ENCODE results near the gene FNDC7.
"Not testable (repeated sequence)": the region's sequence is repeated elsewhere in the genome, so short reads cannot be mapped to it uniquely, and the experiment has no call there.

FNDC7 gene

DNA sequence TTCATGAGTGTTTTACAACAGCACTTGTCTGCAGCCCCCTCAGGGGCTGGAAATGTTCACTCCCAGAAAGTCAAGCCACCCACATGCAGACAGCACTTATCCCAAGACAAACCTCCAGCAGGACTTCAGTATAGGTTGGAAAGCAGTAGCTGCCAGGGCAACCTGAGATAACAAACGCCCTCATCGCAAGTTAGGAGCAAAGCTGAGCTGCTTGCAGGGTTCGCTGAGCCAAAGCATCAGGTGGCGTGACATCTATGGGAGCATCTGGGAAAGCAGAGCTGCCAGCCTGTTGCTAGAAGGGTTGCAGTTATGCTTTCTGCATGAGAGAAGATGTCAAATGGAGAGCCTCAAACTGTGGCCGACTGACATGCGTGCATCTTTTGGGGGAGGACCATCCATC is 29.5 kb downstream of the FNDC7 start:
- DNase-seq (ENCODE audit: low read depth) = no peak

DNA sequence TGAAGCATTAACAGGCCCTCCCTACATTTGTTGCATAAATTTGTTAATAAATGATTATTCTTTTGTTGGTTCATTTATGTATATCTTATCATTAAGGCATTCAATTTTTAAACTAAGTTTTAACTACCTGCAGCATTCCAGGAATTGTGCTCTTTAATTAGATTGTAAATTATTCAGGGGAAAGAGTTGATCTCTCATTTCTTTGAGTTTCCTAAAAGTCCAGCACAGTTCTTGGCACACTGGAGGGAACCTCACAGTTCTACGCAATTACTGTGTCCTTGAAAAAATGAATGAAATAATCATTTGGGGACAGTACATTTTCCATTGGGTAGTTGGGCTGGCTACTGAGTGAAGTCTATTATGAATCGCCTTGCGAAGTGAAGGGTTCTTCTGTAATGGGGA is 33.3 kb downstream of the FNDC7 start:
- no peak for DNase-seq (ENCODE audit: low read depth)

DNA sequence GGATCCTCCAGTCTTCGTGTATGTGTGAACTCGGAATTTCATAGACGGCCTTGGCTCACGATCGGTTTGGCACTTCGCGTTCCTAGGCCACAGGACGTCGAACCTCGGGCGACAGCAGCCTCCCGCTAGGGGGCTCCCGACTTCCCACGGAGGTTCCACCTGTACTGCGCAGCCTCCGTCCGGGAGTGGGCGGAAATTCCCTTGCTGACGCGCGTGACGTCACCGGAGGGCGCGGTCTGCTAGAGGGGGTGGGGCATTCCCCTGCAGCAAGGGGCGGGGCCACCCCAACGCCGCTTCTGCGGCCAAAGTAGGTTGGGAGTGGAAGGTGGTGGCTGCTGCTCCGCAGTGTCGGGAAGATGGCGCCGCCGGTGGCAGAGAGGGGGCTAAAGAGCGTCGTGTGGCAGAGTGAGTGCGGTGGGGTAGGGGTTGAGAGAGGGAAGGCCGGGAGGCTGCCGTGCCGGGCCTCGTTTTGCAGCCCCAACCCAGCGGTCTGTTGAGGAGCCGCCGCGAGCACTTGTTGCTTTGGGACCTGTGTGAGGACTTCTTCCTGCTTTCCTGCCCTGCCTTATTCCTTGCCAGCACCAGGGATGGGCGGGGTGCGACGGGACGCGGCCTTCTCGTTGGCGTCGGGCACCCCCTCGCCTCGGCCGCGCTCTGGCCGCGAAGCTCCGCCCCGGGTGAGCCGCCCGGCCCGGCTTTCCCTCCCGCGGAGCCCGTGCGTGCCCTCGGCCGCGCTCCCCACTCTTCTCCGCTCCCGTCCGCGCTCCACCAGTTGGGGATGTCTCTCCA is 33.9 kb downstream of the FNDC7 start, which contains the start of gene STXBP3:
Gene STXBP3, plus strand, starts transcription at position 293 of the 789 bp plus-strand sequence. Its CDS starts 64 bp downstream, at position 357.
- DNase-seq (ENCODE audit: low read depth) = peak; percentile 100

- peak; percentile 29 for DNase-seq (ENCODE audit: low read depth)
These were observed 34.6 kb downstream of the FNDC7 start for GRCh38 chr1:108747171-108747850.

DNA sequence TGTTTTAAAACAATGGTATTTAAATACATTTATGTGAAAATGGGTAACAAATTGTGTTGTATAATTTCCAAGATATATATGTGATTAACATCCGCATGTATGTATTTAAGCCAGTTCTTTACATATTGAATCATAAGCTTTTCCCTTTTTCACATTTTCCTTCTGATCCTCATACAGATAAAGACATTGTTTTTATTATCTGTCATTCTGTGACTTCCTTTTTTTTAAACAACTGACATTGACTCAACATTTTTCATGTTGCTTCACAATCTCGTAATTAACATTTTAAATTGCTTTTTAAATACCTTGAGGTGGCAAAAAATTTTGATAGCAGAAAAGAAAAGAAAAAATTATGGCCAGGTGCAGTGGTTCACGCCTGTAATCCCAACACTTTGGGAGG is 35.2 kb downstream of the FNDC7 start:
- DNase-seq (ENCODE audit: low read depth) = no peak

- DNase-seq (ENCODE audit: low read depth) = no peak
These were observed 36.4 kb downstream of the FNDC7 start for GRCh38 chr1:108749081-108749480.

DNA sequence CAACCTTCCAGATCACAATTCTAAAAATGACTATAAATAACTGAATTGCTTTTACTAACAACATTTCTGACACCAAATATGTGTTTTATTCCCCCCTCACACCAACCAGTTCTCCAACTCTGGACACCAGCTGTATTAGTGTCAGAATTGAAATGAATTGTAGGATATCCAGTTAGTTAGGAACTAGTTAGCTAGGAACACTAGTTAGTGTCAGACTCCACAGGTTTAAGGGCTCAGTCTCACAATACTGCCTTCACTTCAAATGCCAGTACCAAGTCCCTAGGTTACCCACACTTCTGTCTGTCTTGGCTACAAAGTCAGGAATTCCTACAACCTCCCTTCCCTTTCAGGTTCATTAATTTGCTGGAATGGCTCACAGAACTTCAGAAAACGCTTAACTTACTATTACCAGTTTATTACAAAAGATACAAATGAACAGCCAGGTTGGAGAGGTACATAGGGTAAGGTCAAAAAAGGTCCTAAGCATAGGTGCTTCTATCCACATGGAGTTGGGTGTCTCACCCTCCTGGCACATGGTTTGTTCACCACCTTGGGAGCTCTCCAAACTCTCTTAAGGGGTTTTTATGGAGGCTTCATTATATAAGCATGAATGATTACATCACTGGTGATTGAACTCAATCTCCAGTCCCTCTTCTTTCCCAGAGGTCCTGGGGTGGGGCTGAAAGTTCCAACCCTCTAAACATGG is 37.9 kb downstream of the FNDC7 start:
- DNase-seq (ENCODE audit: low read depth) = no peak

- DNase-seq (ENCODE audit: low read depth) = no peak
These were observed 40.7 kb downstream of the FNDC7 start for GRCh38 chr1:108753363-108753762.

GRCh38 chr1:108758796-108759195 is 46.1 kb downstream of the FNDC7 start:
- DNase-seq (ENCODE audit: low read depth) = no peak

- DNase-seq (ENCODE audit: low read depth) = no peak
These were observed 54.4 kb downstream of the FNDC7 start for GRCh38 chr1:108767115-108767514.

- DNase-seq (ENCODE audit: low read depth) = no peak
These were observed 55.0 kb downstream of the FNDC7 start for GRCh38 chr1:108767708-108768107.

- DNase-seq (ENCODE audit: low read depth) = no peak
These were observed 65.1 kb downstream of the FNDC7 start for GRCh38 chr1:108777839-108778238.

- no peak for DNase-seq (ENCODE audit: low read depth)
These were observed 66.7 kb downstream of the FNDC7 start for GRCh38 chr1:108779455-108779854.

DNA sequence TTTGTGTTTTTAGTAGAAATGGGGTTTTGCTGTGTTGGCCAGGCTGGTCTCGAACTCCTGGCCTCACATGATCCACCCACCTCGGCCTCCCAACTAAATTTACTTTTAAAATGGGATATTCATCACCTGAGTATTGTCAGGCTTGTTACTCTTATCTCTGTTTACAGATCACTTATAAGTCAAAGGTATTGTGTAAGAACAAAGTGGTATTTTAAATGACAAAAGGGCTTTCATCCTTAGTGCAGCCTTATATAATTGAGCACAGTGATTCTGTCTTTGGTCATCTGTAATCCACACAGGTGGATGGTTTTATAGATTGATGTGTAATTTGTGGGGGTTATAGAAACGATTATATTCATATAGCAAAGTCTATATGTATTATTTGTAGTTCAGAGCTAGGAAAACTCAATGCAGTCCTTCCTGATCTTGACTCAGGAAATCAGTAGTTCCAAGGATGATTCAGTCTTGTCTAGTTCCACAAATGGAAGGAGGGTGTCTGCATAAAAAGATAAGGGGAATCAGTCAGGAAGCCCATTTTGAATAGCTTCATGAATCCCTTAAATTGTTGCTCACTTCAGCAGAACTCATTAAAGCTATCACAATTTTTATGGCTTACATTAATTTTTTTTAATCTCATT is 68.3 kb downstream of the FNDC7 start:
- DNase-seq (ENCODE audit: low read depth) = no peak

- DNase-seq (ENCODE audit: low read depth) = not testable (repeated sequence)
These were observed 68.9 kb downstream of the FNDC7 start for GRCh38 chr1:108781575-108781944.

DNA sequence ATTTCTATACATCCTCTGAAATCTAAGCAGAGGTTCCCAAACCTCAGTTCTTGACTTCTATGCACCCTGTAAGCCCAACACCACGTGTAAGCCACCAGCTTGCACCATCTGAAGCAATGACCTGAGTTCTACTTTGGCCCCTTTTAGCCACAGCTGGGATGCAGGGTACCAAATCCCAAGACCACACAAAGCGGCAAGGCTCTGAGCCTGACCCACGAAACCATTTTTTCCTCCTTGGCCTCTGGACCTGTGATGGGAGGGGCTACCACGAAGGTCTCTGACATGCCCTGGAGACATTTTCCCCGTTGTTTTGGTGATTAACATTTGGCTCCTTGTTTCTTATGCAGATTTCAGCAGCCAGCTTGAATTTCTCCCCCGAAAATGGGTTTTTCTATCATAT is 72.6 kb downstream of the FNDC7 start:
- no peak for DNase-seq (ENCODE audit: low read depth)

- no peak for DNase-seq (ENCODE audit: low read depth)
These were observed 73.2 kb downstream of the FNDC7 start for GRCh38 chr1:108785880-108786279.

DNA sequence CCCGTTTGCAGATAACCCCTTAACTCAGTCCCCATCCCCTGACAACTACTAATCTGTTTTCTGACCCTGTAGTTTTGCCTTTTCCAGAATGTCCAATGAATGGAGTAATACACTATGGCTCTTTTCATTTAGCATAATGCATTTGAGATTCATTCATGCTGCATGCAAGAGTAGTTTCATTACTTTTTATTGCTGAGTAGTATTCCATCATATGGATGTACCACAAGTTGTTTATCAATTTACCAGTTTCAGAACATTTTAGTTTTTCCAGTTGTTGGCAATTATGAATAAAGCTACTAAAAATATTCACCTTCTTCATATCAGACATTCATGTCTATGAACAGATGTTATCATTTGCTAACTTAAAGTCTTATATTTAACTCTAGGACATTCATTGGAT is 79.1 kb downstream of the FNDC7 start:
- no peak for DNase-seq (ENCODE audit: low read depth)
